Spleen (tissue), 11 donors: ENCODE data around the gene HIVEP3. TPM values are rescaled to one million over a fixed set of nuclear protein-coding genes. Genes with fewer than 3 reads are reported as not detected.

Experiments
- DNase-seq: peaks from one replicate; pipeline ENCODE4 v3.0.0-alpha.2; 2020
- H3K27ac ChIP-seq, 8 donors: fragments of 200-600 bp; sonication (generic) in 7 of 8; 1 replicate in 4 of 8; 2 replicates in 4 of 8; pipeline versions ENCODE4 v1.5.0 to v1.8.0; 2016 to 2021; ENCODE audit warnings: inconsistent platforms in 4 of 8, mild to moderate bottlenecking in 4 of 8, moderate library complexity in 1 of 8
- H3K27me3 ChIP-seq, 7 donors: fragments of 200-600 bp; sonication (generic) in 6 of 7; replicated peaks in 1 of 7; 1 replicate in 4 of 7; 2 replicates in 3 of 7; pipeline versions ENCODE4 v1.5.0 to v1.8.0; 2016 to 2021; ENCODE audit warnings: inconsistent platforms in 3 of 7, mild to moderate bottlenecking in 1 of 7
- H3K36me3 ChIP-seq, 6 donors: fragments of 200-600 bp; sonication (generic) in 5 of 6; 1 replicate in 4 of 6; 2 replicates in 2 of 6; pipeline versions ENCODE4 v1.5.0 to v1.8.0; 2016 to 2021; ENCODE audit warnings: inconsistent platforms in 2 of 6
- H3K4me1 ChIP-seq, 6 donors: fragments of 200-600 bp; sonication (generic) in 5 of 6; 1 replicate in 3 of 6; 2 replicates in 3 of 6; pipeline versions ENCODE4 v1.5.0 to v1.8.0; 2016 to 2021; ENCODE audit warnings: inconsistent platforms in 3 of 6
- H3K4me3 ChIP-seq, 8 donors: fragments of 200-600 bp; sonication (generic) in 7 of 8; 1 replicate in 4 of 8; 2 replicates in 4 of 8; pipeline versions ENCODE4 v1.5.0 to v1.8.0; 2016 to 2021; ENCODE audit warnings: inconsistent platforms in 4 of 8, mild to moderate bottlenecking in 4 of 8, moderate library complexity in 2 of 8
- H3K9me3 ChIP-seq, 8 donors: fragments of 200-600 bp; sonication (generic) in 7 of 8; 1 replicate in 4 of 8; 2 replicates in 4 of 8; pipeline versions ENCODE4 v1.5.0 to v1.8.0; 2016 to 2021; ENCODE audit warnings: inconsistent platforms in 4 of 8
- CTCF ChIP-seq, 11 experiments: fragments of 200-600 bp in 7 of 11; fragments of 450-650 bp in 4 of 11; sonication (generic) in 4 of 11; IDR thresholded peaks in 8 of 11; conservative IDR thresholded peaks in 3 of 11; 1 replicate in 7 of 11; 2 replicates in 4 of 11; pipeline versions ENCODE4 v1.4.0 to v1.8.0; 2016 to 2021; ENCODE audit warnings: antibody characterized with exemption in 11 of 11, inconsistent platforms in 4 of 11, mild to moderate bottlenecking in 1 of 11
- POLR2A ChIP-seq, 3 donors: fragments of 450-650 bp; IDR thresholded peaks; one replicate each; pipeline ENCODE4 v1.5.1; 2017; ENCODE audit warnings: antibody characterized with exemption in 3 of 3, mild to moderate bottlenecking in 1 of 3
- POLR2AphosphoS5 ChIP-seq, 3 donors: sonication (generic); formaldehyde crosslinking; IDR thresholded peaks; one replicate each; pipeline ENCODE4 v1.5.1; 2017; ENCODE audit warnings: antibody characterized with exemption in 3 of 3
- WGBS, 5 donors: extraction: QIAGEN DNeasy Blood & Tissue Kit in 3 of 5; methylation state at CpG; one replicate each; pipeline versions ENCODE4 v1.1.5 to v1.1.7; 2013 to 2018; 5-methylcytosine and 5-hydroxymethylcytosine counted together
- intact Hi-C: fragments of 100-400 bp; cut with DNase I; formaldehyde crosslinking; loops from one replicate; pipeline ENCODE4 v1.15.0; 2023; ENCODE audit warnings: low total_unique reads
- polyA plus RNA-seq, 3 donors: library from polyadenylated mRNA; stranded (reverse); fragments of 200-250 nt; gene quantifications; one replicate each; pipeline ENCODE4 v1.2.1, GENCODE V29; 2013
- total RNA-seq, 7 donors: library from RNA; depleted of rRNA in 3 of 7; stranded (reverse); fragments of >200 nt in 3 of 7; fragmentation: NEBNext Ultra II Directional in 4 of 7; extraction: Animal tissue kit (Norgen Biotek cat#: 25700) in 4 of 7; gene quantifications; one replicate each; pipeline versions ENCODE4 v1.1.0 to v1.2.1, GENCODE V29; 2016 to 2021
- donor health status: healthy with polysubstance abuse.
- donor health status: DM: no; HTN: no; CAD: no; lungs with moderate emphysema.
- donor health status: DM: no; HTN: no; CAD: no.
- donor health status: Bipolar disorder and iron deficiency.
- donor health status: healthy.
- donor health status: DM: no; HTN: no; CAD: no.
- donor health status: DM: yes; HTN: yes; CAD: no.

HIVEP3 gene
- total and polyA plus RNA-seq, 10 donors = 2.4 to 21.2 (median 8.2) TPM

GRCh38 chr1:41887365-41887764 lies 31.4 kb downstream of the HIVEP3 start:
- no peaks in the 10 kb centered on the region for H3K36me3 ChIP-seq
- intact Hi-C loops = no loop called here
- H3K27me3 ChIP-seq = no peaks in the 10 kb centered on the region
- WGBS, 5 donors = 79 to 94% (median 87%) methylated on average over 1 of the region's 1 CpG
- no peak overlapping the region for H3K4me3 ChIP-seq
- DNase-seq = no peak
- H3K4me1 ChIP-seq = peaks cover 0 to 29% (median 19%) of the 10 kb centered on the region in 6 donors
- TF ChIP-seq POLR2A (IDR thresholded peaks at IDR 0.05) (no peak), POLR2AphosphoS5 (IDR thresholded peaks at IDR 0.05) (no peak), CTCF (IDR thresholded peaks at IDR 0.05 in 8 of 11, conservative IDR thresholded peaks at IDR 0.05 in 3 of 11) (no peak)
- no peak overlapping the region for H3K27ac ChIP-seq
- no peaks in the 10 kb centered on the region for H3K9me3 ChIP-seq

- Histone ChIP-seq H3K36me3 (no peaks in the 10 kb centered on the region), H3K9me3 (no peaks in the 10 kb centered on the region), H3K4me3 (no peak overlapping the region), H3K4me1 (peaks cover 0 to 11% (median 0%) of the 10 kb centered on the region in 6 donors), H3K27me3 (no peaks in the 10 kb centered on the region), H3K27ac (no peak overlapping the region)
- TF ChIP-seq CTCF (IDR thresholded peaks at IDR 0.05 in 8 of 11, conservative IDR thresholded peaks at IDR 0.05 in 3 of 11) (no peak), POLR2A (IDR thresholded peaks at IDR 0.05) (no peak), POLR2AphosphoS5 (IDR thresholded peaks at IDR 0.05) (no peak)
- WGBS, 5 donors = 74 to 90% (median 86%) methylated on average over 8 to 9 of the region's 9 CpGs
- DNase-seq = no peak
- intact Hi-C loops = no loop called here
Observed at GRCh38 chr1:41884256-41885230, 34.2 kb downstream of the HIVEP3 start.

- Histone ChIP-seq H3K27ac (no peak overlapping the region), H3K36me3 (no peaks in the 10 kb centered on the region), H3K4me3 (no peak overlapping the region), H3K27me3 (no peaks in the 10 kb centered on the region), H3K4me1 (peaks cover 0 to 11% (median 0%) of the 10 kb centered on the region in 6 donors), H3K9me3 (no peaks in the 10 kb centered on the region)
- intact Hi-C loops = no loop called here
- TF ChIP-seq POLR2A (IDR thresholded peaks at IDR 0.05) (no peak), CTCF (IDR thresholded peaks at IDR 0.05 in 8 of 11, conservative IDR thresholded peaks at IDR 0.05 in 3 of 11) (no peak), POLR2AphosphoS5 (IDR thresholded peaks at IDR 0.05) (no peak)
- WGBS, 5 donors = 66 to 77% (median 70%) methylated on average over 3 of the region's 3 CpGs
- no peak for DNase-seq
Observed at GRCh38 chr1:41883507-41883906, 35.2 kb downstream of the HIVEP3 start.

GRCh38 chr1:41882486-41882885 lies 36.2 kb downstream of the HIVEP3 start:
- Histone ChIP-seq H3K27ac (no peak overlapping the region), H3K4me1 (peaks cover 0 to 11% (median 0%) of the 10 kb centered on the region in 6 donors), H3K36me3 (no peaks in the 10 kb centered on the region), H3K27me3 (no peaks in the 10 kb centered on the region), H3K9me3 (no peaks in the 10 kb centered on the region), H3K4me3 (no peak overlapping the region)
- intact Hi-C loops = no loop called here
- TF ChIP-seq POLR2AphosphoS5 (IDR thresholded peaks at IDR 0.05) (no peak), CTCF (IDR thresholded peaks at IDR 0.05 in 8 of 11, conservative IDR thresholded peaks at IDR 0.05 in 3 of 11) (no peak), POLR2A (IDR thresholded peaks at IDR 0.05) (no peak)
- DNase-seq = no peak
